ENCODE data around the gene FOXQ1.
"Not testable (repeated sequence)": the region's sequence is repeated elsewhere in the genome, so short reads cannot be mapped to it uniquely, and the experiment has no call there.

FOXQ1 gene

GRCh38 chr6:1295420-1295819, 16.5 kb upstream of the FOXQ1 start:
- no peak for DNase-seq

- no peak for DNase-seq
Measured at GRCh38 chr6:1296079-1296478, 15.8 kb upstream of the FOXQ1 start.

GRCh38 chr6:1296542-1296941, 15.4 kb upstream of the FOXQ1 start:
- DNase-seq, result no peak

GRCh38 chr6:1297746-1298145, 14.2 kb upstream of the FOXQ1 start:
- no peak for DNase-seq

- DNase-seq, result no peak
Measured at GRCh38 chr6:1298768-1299167, 13.1 kb upstream of the FOXQ1 start.

- no peak for DNase-seq
Measured at GRCh38 chr6:1306133-1306532, 5.8 kb upstream of the FOXQ1 start.

- no peak for DNase-seq
Measured at GRCh38 chr6:1309366-1309765, 2.5 kb upstream of the FOXQ1 start.

- peak in 1 of 2 experiments; percentile 18 for DNase-seq
Measured at GRCh38 chr6:1310628-1311399, 1.1 kb upstream of the FOXQ1 start.

- peak in 1 of 2 experiments; percentile 31 for DNase-seq
Measured at GRCh38 chr6:1312203-1312472, 240 bp downstream of the FOXQ1 start.

GRCh38 chr6:1312473-1313367, 822 bp downstream of the FOXQ1 start:
- peak; percentile 32 to 55 for DNase-seq

GRCh38 chr6:1313384-1313766, 1.5 kb downstream of the FOXQ1 start:
- no peak for DNase-seq

- peak; percentile 42 to 57 for DNase-seq
Measured at GRCh38 chr6:1313767-1314503, 2.0 kb downstream of the FOXQ1 start.

- no peak for DNase-seq
Measured at GRCh38 chr6:1314617-1315016, 2.7 kb downstream of the FOXQ1 start.

GRCh38 chr6:1315201-1315559, 3.3 kb downstream of the FOXQ1 start:
- no peak for DNase-seq

GRCh38 chr6:1315560-1316386, 3.9 kb downstream of the FOXQ1 start:
- DNase-seq, result no peak

GRCh38 chr6:1316489-1316971, 4.6 kb downstream of the FOXQ1 start:
- DNase-seq, result peak in 1 of 2 experiments; percentile 26

GRCh38 chr6:1317302-1317815, 5.5 kb downstream of the FOXQ1 start:
- DNase-seq, result no peak

- no peak for DNase-seq
Measured at GRCh38 chr6:1318036-1318435, 6.1 kb downstream of the FOXQ1 start.

- not testable (repeated sequence) for DNase-seq
Measured at GRCh38 chr6:1318584-1318983, 6.7 kb downstream of the FOXQ1 start.

GRCh38 chr6:1321738-1322137, 9.8 kb downstream of the FOXQ1 start:
- no peak for DNase-seq

- DNase-seq, result no peak
Measured at GRCh38 chr6:1322156-1322555, 10.3 kb downstream of the FOXQ1 start.

- DNase-seq, result no peak
Measured at GRCh38 chr6:1322696-1323219, 10.9 kb downstream of the FOXQ1 start.

Data from activated T-cell treated with anti-CD3 and anti-CD28 coated beads, Interleukin-2, amount 50 U/mL, for 48 hours (primary cell).